Body of pancreas (tissue), 4 donors: ENCODE results near the gene LSMEM2.

ENCODE experiments used
- POLR2A ChIP-seq, 3 donors: fragments of 450-650 bp; IDR thresholded peaks; one replicate each; pipeline ENCODE4 v1.6.1; 2016; ENCODE audit warnings: antibody characterized with exemption in 3 of 3, mild to moderate bottlenecking in 2 of 3
- TF ChIP-seq, protein P1 (sequence below), 7 experiments: fragments of 450-650 bp in 4 of 7; fragments of 200-600 bp in 3 of 7; sonication (generic) in 3 of 7; IDR thresholded peaks; one replicate each; pipeline ENCODE4 v1.5.1; 2016 to 2019; ENCODE audit warnings: antibody characterized with exemption in 7 of 7

DNA sequence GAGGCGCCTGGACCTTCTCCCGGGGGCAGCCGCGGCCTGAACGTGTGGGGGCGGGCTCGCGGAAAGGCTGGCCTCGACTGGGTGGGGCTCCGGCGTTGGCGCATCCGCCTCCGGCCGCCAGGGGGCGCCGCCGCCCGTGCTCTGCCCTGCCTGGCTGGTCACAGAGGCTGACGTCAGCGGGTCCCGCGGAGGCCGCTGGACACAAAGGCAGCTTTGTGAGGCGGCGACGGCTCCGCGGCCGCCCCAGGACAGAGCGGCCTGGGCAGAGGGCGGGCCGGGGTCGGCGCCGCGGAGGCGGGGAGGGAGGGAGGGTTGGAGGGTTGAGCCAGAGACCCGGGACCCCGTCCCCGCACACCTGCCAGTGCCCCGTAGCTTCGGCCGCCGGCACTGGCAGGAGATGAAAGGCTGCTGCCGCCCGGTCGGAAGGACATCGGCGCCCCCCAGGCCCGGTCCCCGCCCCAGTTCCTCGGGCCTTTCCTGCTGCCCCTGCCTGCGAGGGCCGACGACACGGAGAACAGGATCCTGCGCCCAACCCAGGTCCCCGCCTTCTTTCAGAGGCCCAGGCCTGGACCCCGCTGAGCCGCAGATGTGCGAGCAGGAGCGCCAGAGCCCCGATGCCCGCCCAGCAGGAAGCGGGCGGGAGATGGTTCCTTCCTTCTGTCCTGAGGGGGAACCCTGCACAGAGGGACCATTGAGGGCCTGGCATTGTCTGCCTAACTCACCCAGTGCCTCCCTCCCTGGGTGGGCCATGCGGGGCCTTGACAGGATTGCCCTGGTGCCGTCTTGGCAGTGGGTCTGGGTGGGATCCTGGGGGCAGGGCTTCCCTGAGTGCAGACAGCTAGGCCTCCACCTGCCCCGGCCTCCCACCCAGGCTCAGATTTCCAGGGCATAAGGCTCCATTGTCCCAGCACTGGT is 18.6 kb upstream of the LSMEM2 start:
- TF ChIP-seq, protein P1, sequence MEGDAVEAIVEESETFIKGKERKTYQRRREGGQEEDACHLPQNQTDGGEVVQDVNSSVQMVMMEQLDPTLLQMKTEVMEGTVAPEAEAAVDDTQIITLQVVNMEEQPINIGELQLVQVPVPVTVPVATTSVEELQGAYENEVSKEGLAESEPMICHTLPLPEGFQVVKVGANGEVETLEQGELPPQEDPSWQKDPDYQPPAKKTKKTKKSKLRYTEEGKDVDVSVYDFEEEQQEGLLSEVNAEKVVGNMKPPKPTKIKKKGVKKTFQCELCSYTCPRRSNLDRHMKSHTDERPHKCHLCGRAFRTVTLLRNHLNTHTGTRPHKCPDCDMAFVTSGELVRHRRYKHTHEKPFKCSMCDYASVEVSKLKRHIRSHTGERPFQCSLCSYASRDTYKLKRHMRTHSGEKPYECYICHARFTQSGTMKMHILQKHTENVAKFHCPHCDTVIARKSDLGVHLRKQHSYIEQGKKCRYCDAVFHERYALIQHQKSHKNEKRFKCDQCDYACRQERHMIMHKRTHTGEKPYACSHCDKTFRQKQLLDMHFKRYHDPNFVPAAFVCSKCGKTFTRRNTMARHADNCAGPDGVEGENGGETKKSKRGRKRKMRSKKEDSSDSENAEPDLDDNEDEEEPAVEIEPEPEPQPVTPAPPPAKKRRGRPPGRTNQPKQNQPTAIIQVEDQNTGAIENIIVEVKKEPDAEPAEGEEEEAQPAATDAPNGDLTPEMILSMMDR (IDR thresholded peaks at IDR 0.05), result peak; percentile 93 to 100 (median 100)
- TF ChIP-seq POLR2A (IDR thresholded peaks at IDR 0.05), result peak; percentile 69 to 81 (median 70)
